Mucosa of gallbladder (tissue), 1 donor: ENCODE measurements around the gene PSMA2. TPM values are rescaled to one million over a fixed set of nuclear protein-coding genes. Genes with fewer than 3 reads are reported as not detected.
"Not testable (repeated sequence)": the region's sequence is repeated elsewhere in the genome, so short reads cannot be mapped to it uniquely, and the experiment has no call there.

Experiments used
- DNase-seq: peaks from one replicate; pipeline ENCODE4 v3.0.0-alpha.2; 2020; ENCODE audit warnings: low spot score
- total RNA-seq: library from RNA; stranded (reverse); gene quantifications from one replicate; pipeline ENCODE4 v1.2.1, GENCODE V29; 2021
- donor health status: DM: no; HTN: no; CAD: no.

PSMA2 gene
- total RNA-seq, 1 donor from 2014 or later = 54.2 TPM

DNA sequence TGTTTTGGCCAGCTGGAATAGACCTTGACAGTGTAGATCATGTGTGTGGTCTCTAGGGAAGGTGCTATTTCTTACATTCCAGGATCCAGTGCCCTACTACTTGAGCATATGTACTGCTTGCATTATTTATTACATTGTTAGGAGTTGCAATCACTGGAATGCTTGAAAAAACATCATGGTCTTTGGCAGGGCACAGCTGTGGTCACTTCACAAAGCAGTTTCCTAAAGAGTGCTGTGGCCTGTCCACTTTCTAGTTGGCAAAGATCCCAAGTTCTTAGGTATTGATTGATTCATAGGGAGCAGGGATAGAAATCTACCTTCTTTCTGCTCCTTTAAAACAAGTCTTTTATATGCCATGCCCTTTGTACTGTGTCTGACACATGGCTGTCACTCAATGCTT is 24.7 kb downstream of the PSMA2 start:
- DNase-seq = no peak

DNA sequence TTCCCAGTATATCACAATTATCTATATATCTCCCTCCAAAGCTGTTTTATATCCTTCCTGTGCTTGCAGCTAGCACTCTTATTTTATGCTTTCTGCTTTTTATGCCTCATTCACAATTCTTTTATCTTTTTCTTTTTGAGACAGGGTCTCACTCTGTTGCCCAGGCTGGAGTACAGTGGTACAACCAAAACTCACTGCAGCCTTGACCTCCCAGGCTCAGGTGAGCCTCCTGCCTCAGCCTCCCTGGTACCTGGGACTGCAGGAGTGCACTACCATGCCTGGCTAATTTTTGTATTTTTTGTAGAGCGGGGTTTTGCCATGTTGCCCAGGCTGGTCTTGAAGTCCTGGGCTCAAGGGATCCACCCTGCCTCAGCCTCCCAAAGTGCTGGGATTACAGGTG is 25.8 kb downstream of the PSMA2 start:
- no peak for DNase-seq

DNA sequence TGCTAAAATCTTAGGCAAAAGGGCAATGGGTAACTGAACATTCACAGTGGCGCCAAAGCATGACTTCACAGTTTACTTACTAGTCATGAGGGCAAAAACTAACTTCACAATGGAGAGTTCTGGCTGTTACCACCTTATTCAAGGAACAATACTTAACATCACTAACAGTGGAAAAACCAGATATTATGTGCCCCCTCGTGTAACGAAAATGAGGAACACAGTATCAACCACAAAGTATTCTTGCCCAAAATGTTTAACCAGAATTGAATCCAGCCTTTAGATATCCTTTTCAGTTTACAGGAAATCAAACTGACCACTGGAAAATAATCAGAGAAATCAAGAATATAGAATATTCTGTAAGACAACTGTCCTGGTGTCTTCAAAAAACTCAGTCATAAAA is 29.6 kb downstream of the PSMA2 start:
- DNase-seq = no peak

DNA sequence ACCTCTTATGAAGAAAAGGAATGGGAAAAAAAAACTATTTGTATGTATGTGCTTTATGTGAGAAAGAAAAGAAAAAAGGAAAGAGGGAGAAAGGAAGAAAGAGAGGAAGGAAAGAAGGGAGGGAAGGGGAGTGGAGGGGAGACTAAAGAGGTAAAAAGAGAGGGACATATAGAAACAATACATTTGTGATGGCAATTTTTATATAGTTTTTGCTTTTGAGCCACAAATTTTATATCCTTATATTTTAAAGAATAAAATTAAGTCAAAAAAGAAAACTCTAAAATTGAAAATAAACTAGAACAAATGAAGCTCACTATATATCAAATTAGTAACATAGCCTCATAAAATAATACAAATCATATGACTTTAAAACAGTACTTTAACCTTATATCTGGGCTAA is 31.1 kb downstream of the PSMA2 start:
- DNase-seq = no peak

DNA sequence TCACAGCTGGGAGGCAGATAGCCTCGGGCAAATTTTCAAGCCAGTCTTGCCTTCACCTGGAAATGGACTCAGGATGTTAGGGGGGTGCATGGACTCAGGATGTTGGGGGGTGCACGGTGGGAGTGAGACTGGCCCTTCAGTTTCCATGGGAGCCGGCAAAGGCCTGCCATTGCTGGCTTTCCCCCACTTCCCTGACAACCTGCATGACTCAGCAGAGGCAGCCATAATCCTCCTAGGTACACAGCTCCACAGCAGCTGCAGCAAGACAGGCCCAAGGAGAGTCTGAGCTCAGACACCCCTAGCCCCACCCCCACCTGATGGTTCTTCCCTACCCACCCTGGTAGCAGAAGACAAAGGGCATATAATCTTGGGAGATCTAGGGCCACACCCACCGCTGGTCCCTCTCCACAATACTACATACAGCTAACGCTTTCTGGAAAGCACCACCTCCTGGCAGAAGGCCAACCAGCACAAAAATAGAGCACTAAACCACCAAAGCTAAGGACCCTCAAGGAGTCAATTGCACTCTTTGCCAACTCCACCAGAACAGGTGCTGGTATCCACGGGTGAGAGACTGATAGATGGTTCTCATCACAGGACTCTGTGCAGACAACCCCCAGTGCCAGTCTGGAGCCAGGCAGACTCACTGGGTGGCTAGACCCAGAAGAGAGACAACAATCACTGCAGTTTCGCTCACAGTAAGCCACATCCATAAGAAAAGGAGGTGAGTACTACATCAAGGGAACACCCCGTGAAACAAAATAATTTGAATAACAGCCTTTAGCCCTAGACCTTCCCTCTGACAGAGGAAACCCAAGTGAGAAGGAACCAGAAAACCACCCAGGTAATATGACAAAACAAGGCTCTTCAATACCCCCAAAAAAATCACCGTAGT is 38.4 kb downstream of the PSMA2 start:
- no peak for DNase-seq

DNA sequence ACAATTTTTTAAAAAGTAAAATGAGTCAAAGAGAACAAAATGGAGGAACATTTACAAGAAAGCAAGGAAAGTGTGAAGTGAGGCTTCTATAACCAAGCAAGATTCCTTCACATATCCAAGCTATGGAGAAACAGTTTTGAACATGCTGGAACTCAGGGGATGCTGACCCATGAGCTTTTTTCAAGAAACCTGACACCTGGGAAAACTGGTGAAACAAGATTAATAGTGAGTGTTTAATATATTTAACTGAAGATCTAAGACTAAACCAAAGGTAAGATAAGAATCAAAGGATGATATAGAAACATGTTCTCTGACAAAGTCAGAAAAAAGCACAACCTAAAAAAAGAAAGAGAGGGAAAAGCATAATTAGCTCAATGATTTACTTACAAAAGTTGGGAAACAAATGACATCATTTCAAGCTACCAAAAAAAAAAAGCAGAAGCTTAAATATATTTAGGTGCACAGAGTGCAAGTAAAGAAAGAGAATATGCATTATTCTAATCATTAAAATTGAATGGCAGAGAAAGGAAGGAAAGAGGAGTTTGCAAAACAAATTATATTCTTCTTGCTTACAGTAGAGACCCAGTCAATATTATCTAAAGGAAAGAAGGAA is 45.0 kb downstream of the PSMA2 start:
- DNase-seq = no peak

DNA sequence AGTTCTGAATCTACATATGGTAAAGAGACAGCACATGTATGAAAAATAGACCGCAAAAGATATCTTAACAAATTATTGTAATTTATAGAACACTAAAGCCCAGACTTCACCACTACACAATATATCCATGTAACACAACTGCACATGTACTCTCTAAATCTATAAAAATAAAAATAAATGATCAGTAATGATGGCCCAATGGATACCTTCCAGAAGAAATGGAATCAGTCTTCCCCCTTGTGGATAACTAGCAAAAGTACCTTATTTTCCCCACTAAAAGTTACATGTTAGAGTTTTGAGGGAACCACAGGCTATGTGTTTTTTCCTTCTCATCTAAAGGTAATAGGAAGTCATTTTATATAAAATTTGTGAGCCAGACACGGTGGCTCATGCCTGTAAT is 45.8 kb downstream of the PSMA2 start:
- no peak for DNase-seq

DNA sequence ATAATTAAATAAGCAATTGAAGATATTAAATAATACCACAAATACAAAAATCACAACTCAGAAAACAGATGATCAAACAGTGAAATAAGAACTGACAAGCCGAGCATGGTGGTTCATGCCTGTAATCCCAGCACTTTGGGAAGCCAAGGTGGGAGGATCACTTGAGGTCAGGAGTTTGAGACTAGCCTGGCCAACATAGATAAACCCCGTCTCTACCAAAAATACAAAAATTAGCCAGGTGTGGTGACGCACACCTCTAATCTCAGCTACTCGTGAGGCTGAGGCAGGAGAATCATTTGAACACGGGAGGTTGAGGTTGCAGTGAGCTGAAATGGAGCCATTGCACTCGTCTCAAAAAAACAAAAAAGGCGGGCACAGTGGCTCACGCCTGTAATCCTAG is 46.8 kb downstream of the PSMA2 start:
- not testable (repeated sequence) for DNase-seq

DNA sequence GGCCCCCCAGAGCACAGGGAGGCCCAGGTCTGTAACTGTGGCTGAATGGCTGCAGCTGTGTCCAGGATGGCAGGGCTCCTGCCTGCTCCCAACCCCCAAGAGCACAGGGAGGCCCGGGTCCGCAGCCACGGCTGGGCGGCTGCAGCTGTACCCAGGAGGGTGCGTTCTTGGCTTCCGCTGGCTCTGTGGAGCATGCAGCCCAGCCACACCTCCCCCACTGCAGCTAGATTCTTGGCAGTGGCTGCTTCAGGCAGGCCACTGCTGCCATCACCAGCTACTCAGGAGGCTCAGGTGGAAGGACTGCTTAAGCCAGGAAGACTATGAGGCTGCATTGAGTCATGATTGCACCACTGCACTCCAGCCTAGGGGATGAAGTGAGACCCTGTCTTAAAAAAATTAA is 48.0 kb downstream of the PSMA2 start:
- DNase-seq = no peak

DNA sequence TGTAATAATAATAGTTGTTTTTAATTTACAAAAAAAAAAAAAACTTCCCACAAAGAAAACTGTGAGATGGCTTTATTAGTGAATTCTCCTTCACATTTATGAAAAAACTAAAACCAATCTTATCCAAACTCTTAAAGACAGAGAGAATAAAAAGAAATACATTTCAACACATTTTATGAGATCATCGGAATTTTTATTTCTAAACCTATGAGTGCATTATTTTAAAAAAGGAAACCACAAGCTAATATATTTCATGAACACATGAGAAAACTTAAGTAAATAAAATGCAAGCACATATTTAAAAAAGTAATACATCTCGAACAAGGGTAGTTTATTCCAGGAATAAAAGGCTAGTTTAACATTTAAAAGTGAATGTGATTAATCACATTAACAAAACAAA is 51.6 kb downstream of the PSMA2 start:
- no peak for DNase-seq

DNA sequence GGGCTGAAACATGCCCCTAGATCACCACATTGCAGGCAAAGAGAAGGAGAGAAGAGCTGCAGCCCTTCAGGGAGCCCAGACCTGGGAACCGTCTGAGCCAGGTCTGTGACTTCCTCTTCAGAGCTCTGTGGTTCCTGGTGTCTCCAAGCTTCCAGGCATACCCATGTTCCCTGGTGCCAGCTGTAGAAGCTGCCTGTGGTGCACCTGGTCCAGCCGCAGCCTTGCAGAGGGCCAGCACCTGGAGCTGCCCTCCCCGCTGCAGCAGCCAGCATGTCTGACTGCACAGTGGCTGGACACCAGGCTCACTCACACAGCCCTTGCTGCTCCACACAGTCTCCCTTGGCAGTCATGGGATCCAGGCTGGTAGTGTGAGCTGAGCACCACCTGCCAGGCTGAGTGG is 53.7 kb downstream of the PSMA2 start:
- no peak for DNase-seq

DNA sequence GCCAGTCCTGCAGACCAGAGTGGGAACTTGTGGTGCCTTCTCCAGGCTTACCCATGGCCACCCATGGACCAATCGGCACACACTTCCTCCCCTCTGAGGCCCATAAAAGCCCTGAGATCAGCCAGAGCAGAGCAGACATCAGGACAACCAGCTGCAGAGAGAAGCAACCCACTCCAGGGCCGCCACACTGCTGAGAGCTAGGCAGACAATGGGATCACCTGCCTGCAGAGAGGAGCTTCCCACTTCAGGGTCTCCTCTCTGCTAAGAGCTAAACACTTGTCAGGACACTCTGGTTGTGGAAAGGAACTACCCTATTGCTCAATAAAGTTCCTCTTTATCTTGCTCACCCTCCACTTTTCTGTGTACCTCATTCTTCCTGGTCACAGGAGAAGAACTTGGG is 54.1 kb downstream of the PSMA2 start:
- no peak for DNase-seq

DNA sequence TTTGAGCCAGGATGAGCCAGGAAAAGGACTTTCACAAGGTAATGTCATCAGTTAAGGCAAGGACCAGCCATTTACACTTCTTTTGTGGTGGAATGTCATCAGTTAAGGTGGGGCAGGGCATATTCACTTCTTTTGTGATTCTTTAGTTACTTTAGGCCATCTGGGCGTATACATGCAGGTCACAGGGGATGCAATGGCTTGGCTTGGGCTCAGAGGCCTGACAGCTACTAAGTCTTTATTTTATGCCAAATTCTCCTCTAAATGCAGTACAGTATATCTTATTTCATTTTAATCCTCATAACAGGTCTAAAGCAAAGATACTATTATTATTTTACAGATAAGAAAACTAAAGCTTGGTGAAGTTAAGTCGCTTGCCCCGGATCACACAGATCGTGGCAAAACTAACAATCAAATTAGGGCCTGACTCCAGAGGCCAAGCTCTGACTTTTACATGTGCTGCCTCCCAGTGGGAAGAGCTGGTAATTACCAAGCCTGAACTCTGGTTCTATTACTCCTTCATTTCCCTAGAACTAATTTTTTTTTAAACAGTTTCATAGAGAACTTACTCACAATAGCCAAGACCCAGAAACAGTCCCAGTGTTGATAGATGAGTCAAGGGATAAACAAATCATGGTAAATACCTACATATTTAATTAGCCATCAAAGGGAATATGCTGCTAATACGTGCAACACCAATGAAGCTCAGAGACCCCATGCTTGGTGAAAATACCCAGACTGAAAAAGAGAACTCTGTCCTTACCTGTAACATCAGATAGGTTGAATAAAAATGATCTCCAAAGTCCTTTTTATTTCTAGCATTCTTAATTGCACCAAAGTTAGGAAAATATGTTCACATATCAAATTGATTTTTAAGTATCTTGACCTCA is 55.5 kb downstream of the PSMA2 start:
- DNase-seq = peak; percentile 64

DNA sequence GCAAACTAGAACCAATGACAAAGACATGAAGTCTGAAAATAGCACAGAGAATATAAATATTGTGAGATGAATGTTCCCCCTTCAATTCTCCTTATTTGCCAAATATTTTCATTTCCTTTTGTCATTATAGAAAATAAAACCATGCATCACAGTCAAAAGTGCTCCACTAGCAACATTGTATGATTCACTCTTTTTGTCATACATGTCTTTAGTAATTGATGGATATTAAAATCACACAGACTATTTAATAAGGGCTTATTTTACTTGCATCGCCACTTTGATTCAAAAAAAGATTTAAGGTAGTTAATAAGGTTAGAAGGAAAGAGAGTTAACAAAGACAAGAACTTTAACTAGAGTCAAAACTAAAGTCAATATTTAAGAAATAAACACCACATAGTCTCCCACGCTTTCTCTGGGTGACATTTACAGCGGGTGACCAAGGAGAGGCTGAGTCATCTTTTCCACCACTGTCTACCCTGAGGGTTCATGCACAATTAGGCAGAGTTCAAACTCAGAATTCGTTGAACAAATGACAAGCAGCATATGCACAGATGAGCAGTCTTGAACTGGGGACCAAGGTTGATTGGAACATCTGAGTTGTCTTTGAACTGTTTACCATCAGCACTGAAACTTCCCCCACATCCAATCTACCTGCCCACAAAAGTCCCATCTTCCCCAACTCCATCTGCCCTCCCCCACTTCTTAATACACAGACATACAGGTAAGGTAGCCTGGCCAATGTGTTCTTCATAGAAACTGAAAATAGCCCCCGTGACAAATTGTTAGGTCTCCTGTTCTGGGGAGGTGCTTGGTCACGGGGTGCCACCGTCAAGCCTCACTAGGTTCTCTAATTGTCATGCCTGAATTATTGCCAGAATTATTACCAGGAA is 62.6 kb downstream of the PSMA2 start:
- no peak for DNase-seq

DNA sequence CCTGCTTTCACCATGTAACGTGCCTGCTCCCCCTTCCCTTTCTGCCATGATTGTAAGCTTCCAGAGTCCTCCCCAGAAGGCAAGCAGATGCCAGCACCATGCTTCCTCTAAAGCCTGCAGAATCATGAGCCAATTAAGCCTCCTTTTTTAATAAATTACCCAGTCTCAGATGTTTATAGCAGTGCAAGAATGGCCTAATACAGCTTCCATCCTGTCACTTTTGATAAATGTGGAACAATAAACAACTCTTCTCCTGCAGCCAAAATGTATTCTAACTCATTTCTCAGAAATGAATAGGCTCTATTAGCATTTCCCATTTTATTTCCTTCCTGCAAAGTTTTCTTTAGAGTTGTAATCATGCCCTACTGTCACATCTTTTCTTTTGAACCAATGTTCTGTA is 63.5 kb downstream of the PSMA2 start:
- DNase-seq = no peak

Other genes with a start within 250 kb of the PSMA2 start
- gene C7orf25, start 20.1 kb downstream of the PSMA2 start, total RNA-seq = 8.3 TPM
- 41.0 TPM for gene MRPL32, start 202 bp upstream of the PSMA2 start, total RNA-seq
- gene HECW1, start 180.5 kb upstream of the PSMA2 start, total RNA-seq = 3.8 TPM